Right forelimb (tissue), 1 donor: ENCODE measurements around the gene VAC14.
"Not testable (repeated sequence)": the region's sequence is repeated elsewhere in the genome, so short reads cannot be mapped to it uniquely, and the experiment has no call there.

Source experiments
- DNase-seq: peaks from one replicate; pipeline ENCODE4 v3.0.0-alpha.2; 2018

VAC14 gene

GRCh38 chr16:70658921-70659320, 142.0 kb downstream of the VAC14 start:
- DNase-seq, result no peak

DNA sequence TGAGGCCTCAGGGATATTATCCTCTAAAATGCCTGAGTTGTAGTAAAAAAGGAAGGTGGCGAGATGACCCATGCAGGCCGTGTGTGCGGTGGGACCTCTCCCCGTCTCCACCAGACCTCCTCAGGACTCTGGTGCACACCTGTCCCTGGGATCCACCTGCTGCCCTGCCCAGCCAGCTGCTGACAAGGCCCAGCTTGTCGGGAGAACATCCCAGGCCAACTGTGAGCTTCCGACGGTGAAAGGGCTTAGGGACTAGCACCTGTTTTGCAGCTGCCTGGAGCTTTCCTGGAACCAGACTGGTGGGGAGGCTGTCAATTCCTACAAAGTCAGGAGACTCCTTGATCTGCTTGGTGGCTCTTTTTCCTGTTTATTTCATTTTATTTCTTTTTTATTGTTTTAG, 143.0 kb downstream of the VAC14 start:
- DNase-seq, result peak; percentile 51

DNA sequence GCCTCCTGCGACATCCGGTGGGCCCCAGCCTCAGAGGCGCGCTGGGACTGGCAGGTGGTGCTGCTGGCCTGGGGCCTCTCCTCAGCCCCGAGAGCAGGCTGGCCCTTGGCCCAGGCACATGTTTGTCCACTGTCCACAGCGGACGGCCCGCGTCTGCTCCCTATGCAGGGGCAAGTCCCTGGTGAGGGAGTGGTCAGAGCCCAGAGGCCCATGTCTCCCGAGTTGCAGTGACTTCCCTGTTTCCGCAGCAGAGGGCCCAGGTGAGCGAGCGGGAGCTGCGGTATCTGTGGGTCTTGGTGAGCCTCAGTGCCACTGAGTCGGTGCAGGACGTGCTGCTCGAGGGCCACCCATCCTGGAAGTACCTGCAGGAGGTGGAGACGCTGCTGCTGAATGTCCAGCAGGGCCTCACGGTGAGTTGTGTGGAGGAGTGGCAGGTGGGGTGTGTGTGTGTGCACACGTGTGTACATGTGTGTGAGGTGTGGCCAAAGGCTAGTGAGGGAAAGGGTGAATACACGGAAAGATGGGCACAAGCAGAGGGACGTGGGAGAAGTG, 144.2 kb downstream of the VAC14 start:
- DNase-seq, result no peak

GRCh38 chr16:70656065-70656711, 144.8 kb downstream of the VAC14 start:
- DNase-seq, result no peak

GRCh38 chr16:70653809-70654771, 146.9 kb downstream of the VAC14 start:
- DNase-seq, result peak; percentile 94

- DNase-seq, result no peak
Observed at GRCh38 chr16:70653406-70653805, 147.6 kb downstream of the VAC14 start.

DNA sequence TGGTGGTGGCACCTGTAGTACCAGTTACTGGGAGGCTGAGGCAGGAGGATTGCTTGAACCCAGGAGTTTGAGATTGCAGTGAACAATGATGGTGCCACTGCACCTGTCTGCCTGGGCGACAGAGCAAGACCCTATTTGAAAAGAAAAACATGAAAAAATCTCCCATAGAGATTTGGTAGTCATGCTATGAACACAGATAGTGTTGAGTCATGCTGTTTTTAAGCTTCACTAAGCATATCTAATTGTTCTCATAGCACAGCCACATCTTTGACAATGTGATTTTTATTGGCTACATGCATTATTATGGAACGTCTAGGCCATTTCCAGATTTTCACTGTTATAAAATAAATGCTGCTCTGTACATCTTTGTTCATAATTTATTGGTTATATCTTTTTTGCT, 148.6 kb downstream of the VAC14 start:
- DNase-seq, result no peak

DNA sequence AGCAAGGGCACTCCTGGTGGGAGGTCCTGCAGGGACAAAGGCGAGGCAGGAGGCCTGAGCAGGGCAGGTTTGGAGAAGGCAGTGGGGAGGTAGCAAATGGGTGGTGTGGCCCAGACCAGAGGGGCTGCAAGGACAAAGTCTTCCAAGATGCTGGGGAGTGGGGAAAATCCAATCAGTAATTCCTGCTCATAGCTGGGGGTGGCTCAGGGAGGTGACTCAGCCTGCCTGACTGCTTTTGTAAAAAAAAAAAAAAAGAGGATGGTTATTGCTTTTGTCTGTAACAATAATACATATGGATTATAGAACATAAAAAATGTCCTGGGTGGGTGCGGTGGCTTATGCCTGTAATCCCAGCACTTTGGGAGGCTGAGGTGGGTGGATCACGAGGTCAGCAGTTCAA, 149.4 kb downstream of the VAC14 start:
- no peak for DNase-seq

- no peak for DNase-seq
Observed at GRCh38 chr16:70650216-70650615, 150.7 kb downstream of the VAC14 start.

DNA sequence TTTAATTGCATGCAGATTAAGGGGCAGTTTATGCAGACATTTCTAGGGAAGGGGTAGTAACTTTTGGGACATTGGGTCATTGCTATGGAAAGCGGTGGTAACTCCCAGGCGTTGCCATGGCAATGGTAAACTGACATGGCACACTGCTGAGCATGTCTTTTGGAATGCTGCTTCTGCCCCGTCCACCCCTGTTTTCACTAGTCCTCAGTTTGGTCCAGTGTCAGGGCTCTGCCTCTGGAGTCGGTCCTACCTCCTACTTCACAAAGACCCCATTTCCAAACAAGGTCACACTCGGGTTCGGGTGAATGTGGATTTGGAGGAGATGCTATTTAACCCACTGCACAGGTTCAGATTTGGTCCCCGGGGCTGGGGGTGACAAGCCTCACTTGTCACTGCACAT, 151.7 kb downstream of the VAC14 start:
- no peak for DNase-seq

- no peak for DNase-seq
Observed at GRCh38 chr16:70648606-70649005, 152.4 kb downstream of the VAC14 start.

- no peak for DNase-seq
Observed at GRCh38 chr16:70647441-70648359, 153.3 kb downstream of the VAC14 start.

GRCh38 chr16:70646260-70647241, 154.4 kb downstream of the VAC14 start, which contains the start of gene IL34:
Gene IL34, plus strand, starts transcription at chr16:70646559. Its CDS starts 389 bp downstream, at chr16:70646948.
- no peak for DNase-seq

DNA sequence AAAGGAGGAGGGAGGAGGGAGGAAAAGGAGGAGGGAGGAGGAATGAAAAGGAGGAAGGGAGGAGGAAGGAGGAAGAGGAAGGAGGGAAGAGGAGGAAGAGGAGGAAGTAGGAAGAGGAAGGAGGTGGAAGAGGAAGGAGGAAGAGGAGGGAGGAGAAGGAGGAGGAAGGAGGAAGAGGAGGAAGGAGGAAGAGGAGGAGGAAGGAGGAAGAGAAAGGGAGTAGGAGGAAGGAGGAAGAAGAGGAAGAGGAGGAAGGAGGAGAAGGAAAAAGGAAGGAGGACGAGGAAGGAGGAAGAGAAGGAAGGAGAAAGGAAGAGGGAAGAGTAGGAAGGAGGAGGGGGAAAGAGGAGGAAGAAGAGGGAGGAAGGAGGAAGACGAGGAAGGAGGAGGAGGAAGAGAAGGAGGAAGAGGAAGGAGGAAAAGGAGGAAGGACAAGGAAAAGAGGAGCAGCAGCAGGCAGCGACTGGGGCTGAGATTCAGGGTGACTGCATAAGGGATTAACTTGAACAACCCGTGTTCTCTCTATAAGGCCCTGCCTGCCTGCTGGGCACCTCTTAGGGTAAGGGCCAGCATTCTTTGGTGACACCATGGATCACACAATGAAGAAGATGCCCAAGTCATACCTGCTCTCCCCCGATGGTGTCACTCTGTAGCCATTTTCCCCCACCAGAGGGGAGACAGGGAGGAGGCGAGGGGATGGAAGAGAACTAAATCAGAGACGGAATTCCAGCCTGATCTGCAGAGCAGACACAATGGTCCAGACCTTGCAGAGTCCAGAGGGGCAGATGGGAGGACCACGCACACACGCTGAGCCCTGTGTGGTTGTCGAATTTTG, 156.0 kb downstream of the VAC14 start:
- DNase-seq, result no peak

- not testable (repeated sequence) for DNase-seq
Observed at GRCh38 chr16:70643264-70643663, 157.7 kb downstream of the VAC14 start.

DNA sequence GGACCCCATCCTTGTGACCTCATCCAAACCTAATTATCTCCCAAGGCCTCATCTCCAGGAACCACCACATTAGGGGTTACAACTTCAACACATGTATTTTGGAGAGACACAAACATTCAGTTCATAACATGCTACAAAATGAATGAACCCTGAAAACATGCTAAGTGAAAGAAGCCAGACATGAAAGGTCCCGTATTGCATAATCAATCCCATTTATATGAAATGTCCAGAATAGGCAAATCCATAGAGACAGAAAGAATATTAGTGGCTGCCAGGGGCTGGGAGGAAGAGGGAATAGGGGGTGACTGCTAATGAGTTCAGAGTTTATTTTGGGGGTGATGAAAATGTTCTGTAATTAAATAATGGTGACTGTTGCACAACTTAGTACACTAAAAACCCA, 158.3 kb downstream of the VAC14 start:
- no peak for DNase-seq

GRCh38 chr16:70638814-70639792, 161.9 kb downstream of the VAC14 start:
- DNase-seq, result no peak
